GM13976 (cell line): Measurements from ENCODE around the gene CTIF.

Source experiments
- DNase-seq: peaks from one replicate; pipeline ENCODE4 v3.0.0; 2012; ENCODE audit warnings: low spot score
- in situ Hi-C: fragments of 300-500 bp; cut with MboI; formaldehyde crosslinking; loops from one replicate; pipeline ENCODE4 v1.12.0; 2022; ENCODE audit warnings: low sequenced_read_pairs, mixed read lengths, inconsistent platforms; ENCODE audit not compliant: unreplicated experiment
- TF ChIP-seq, protein P1 (sequence below): IDR thresholded peaks from 2 replicates; pipeline ENCODE4 v1.5.1; 2012; ENCODE audit warnings: borderline replicate concordance, mild to moderate bottlenecking; ENCODE audit not compliant: insufficient read depth; ENCODE audit errors: extremely low read depth, missing control alignments, control extremely low read depth

The CTIF gene

DNA sequence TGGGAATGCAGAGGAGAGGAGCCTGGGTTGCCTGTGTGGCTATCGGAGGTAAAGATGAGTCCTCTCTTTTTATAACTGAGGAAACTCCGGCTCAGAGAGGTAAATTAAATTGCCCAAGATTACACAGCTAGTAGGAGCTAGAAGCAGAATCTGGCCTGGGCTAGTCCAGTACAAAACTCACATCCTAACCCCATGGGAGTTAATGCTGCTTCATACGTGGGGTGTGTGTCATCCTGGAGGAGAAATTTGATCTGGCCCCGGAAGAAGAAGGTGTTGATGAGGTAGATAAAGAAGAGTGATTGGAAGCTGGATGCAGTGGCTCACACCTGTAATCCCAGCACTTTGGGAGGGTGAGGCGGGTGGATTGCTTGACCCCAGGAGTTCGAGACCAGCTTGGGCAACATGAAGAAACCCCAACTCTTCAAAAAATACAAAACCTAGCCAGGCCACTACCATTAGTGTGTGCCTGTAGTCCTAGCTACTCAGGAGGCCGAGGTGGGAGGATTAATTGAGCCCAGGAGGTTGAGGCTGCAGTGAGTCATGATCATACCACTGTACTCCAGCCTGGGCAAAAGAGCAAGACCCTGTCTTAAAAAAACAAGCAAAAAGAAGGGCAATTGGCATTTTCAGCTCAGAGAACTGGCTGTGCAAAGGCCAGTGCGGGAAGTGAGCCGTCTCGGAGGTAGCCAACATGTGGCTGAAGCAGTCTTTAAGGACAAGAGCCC, 33.7 kb downstream of the CTIF start:
- TF ChIP-seq, protein P1, sequence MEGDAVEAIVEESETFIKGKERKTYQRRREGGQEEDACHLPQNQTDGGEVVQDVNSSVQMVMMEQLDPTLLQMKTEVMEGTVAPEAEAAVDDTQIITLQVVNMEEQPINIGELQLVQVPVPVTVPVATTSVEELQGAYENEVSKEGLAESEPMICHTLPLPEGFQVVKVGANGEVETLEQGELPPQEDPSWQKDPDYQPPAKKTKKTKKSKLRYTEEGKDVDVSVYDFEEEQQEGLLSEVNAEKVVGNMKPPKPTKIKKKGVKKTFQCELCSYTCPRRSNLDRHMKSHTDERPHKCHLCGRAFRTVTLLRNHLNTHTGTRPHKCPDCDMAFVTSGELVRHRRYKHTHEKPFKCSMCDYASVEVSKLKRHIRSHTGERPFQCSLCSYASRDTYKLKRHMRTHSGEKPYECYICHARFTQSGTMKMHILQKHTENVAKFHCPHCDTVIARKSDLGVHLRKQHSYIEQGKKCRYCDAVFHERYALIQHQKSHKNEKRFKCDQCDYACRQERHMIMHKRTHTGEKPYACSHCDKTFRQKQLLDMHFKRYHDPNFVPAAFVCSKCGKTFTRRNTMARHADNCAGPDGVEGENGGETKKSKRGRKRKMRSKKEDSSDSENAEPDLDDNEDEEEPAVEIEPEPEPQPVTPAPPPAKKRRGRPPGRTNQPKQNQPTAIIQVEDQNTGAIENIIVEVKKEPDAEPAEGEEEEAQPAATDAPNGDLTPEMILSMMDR = no peak
- in situ Hi-C loops = no loop called here
- no peak for DNase-seq

DNA sequence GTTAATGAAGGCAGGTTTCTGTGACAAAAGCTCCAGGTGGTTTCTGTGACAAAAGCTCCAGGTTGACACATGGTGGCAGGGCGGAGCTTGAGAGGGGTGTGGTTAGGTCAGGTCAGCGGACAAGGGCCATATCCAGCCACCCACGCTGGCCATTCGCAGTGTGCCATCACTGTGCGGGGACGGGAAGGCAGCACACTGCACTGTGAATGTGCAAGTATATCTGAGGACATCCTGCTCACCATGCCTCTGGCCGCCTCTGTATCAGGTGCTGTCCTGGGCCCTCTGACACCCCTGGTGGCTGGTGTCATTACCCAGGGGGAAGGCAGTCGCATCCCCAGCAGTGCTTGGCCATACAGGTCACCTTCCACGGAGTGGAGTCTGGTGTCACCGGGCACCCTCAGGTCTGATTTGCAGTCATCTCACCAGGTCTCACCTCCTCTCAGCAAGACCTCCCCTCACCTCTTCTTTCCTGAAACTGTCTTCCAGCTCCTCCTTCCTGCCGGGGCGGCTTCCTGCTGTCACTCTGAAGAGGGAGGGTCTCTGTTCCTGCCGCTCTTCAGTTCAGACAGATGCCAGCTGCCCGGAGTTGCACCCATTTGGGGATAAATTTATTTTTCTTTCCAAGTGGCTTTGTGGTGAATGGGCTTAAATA, 34.9 kb downstream of the CTIF start:
- in situ Hi-C loops = no loop called here
- no peak for DNase-seq
- TF ChIP-seq, protein P1 = no peak

DNA sequence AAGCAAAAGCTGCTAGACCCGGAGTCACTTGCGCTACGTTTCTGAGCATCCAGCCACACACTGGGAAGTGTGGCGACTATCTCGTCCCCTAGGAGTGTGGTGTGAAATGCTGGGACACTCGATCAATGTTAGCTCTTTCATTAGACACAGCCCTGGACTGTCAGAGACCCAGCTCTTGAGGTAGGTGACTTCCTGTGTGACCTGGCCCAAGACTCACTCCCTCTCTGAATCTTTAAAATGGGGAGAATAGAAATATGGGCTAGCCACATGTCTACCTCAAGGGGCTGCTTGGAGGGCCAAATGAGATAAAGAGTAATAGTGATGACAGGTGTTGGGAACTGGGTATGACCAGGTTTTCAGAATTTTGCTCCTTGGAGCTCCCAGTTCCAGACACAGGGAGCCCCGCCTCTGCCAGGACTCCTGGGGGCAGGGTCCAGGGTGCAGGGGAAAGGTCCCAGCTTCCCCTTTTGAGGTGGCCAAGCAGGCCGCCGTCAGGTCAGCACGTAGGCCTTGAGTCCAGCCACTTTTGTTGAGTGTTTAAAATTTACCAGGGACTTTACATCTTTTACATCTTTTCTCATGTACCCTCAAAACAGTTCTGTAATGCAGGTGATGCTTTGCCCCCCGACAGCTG, 36.0 kb downstream of the CTIF start:
- TF ChIP-seq, protein P1 = no peak
- no peak for DNase-seq
- in situ Hi-C loops = no loop called here

DNA sequence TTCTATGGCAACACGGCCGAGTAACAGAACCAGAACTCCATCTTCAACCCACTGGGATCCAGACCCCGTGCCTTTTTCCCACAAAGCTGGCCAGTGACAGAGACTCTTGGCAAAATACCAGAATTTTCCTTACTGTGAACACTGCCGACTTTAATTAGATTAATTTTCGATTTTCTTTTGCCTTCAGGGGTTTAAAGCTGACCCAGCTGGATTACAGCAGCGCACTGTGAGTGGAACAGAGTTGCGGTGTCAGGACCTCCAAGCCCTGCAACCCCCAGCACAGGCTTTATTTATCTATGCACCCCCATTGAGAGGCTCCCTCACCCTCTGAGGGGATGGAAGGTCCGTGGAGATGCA, 36.4 kb downstream of the CTIF start:
- no peak for DNase-seq
- TF ChIP-seq, protein P1 = no peak
- in situ Hi-C loops = no loop called here

DNA sequence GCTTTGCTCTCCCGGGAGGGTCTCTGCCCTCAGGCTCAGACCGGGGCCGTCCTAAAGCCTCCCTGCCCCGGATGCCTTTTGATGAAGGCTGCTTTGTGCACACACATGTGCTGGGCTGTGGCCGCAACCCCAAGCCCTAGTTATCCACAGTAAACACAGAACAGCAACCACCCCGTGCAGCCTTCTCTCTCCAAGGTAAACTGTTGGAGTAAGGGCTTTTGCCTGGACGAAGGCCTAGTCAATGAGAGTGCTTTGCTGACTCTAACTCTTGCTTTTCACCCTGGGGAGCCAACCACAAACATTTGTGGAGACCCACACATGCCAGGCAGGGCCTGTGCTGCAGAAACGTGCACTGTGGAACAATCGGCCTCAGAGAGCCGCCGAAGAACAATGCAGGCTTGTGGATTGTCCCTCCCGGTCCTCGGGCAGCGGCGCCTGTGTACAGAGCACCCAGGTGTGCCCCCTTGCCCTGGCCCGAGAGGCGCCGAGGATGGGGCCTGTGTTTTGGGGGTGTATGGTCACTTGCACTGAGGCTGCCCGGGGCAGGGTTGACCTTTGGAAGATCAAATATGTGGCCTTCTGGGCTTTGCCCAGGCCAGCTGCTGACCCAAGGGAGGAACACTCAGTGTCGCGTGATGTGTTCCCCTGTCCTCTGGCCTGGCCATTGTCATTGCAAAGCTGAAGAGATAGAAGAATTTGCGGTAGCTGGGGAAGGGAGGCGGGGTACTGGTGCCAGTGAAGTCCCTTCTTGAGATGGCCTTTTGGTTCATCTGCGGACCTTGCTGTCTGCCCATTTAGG, 37.0 kb downstream of the CTIF start:
- no peak for DNase-seq
- in situ Hi-C loops = no loop called here
- TF ChIP-seq, protein P1 = no peak

DNA sequence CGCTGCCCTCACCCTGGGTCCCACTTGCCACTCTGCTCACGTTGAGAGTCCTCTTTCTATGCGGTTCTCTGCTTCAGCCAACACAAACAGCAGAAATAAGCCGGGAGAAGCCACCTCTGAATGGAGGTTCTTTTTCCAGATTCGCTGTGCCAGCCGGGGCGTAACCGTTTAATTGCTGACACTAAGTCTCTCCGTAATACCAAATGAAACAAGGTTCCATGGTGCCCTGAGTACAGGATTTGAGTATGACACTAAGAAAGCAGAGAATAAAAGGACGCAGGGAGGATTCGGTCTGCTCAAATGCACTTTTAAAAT, 37.6 kb downstream of the CTIF start:
- TF ChIP-seq, protein P1 = no peak
- in situ Hi-C loops = no loop called here
- DNase-seq = no peak
